NCI-H1092 treated with DMSO at 0.1 percent for 48 hours (cell line): Measurements from ENCODE around the gene TSHZ2.
"Not testable (repeated sequence)": the region's sequence is repeated elsewhere in the genome, so short reads cannot be mapped to it uniquely, and the experiment has no call there.

Experiments
- DNase-seq: peaks from one replicate; lab custom pipeline; 2025; lab: John Stamatoyannopoulos, UW

TSHZ2 gene

GRCh38 chr20:53352727-53353440 lies 380.7 kb downstream of the TSHZ2 start:
- no peak for DNase-seq

- no peak for DNase-seq
Measured at GRCh38 chr20:53354314-53354713, 382.2 kb downstream of the TSHZ2 start.

- no peak for DNase-seq
Measured at GRCh38 chr20:53355790-53356189, 383.6 kb downstream of the TSHZ2 start.

- DNase-seq: no peak
Measured at GRCh38 chr20:53359425-53359824, 387.3 kb downstream of the TSHZ2 start.

GRCh38 chr20:53360852-53361251 lies 388.7 kb downstream of the TSHZ2 start:
- no peak for DNase-seq

DNA sequence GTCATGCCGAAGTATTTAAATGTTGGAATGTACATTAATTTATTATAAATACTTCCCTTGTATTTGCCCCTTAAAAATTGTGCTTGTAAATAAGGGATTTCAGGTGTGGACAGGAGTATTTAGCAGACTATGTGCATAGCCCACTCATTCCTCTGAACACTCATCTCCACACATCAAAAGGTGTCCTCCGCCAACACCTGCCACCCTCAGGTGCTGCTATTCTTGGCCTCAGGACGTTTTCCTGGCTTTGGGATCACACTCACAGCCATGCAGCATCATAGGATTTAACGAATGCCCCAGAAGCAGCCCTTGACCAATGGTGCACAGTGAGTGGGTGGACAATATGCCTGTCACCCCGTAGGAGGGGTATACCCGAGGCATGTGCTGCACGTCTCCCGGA lies 390.6 kb downstream of the TSHZ2 start:
- no peak for DNase-seq

- peak; percentile 40 for DNase-seq
Measured at GRCh38 chr20:53364646-53365045, 392.5 kb downstream of the TSHZ2 start.

DNA sequence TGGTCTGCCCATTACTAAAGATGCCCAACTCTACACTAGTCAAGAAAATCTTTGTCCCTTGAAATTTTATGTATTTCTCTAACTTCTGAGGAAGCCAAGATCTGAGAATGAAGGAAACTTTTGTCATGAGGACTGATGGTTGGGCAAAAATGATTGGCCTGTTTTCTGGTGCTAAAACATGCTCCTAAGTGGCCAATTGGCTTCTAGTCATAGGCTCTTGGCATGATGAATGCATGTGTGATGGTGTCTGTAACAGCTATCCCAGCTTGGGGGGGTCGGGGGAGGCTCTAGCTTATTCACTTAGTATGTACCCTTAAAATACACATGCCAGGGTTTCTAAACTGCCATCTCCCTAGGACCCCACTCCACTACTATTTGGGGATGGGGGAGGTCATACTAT lies 392.9 kb downstream of the TSHZ2 start:
- no peak for DNase-seq

- DNase-seq: no peak
Measured at GRCh38 chr20:53365539-53366075, 393.4 kb downstream of the TSHZ2 start.

DNA sequence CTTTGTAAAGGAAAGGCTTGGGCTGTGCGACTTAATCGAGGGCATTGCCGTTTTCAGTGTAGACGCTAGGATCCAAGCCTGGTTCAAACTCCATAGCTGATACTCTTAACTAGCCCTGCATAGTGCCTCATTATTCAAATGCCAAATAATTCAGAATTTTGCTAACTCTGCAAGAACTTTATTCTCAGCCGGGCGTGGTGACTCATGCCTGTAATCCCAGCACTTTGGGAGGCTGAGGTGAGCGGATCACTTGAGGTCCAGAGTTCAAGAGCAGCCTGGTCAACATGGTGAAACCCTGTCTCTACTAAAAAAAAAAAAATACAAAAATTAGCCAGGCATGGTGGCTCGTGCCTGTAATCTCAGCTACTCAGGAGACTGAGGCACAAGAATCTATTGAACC lies 394.8 kb downstream of the TSHZ2 start:
- not testable (repeated sequence) for DNase-seq

DNA sequence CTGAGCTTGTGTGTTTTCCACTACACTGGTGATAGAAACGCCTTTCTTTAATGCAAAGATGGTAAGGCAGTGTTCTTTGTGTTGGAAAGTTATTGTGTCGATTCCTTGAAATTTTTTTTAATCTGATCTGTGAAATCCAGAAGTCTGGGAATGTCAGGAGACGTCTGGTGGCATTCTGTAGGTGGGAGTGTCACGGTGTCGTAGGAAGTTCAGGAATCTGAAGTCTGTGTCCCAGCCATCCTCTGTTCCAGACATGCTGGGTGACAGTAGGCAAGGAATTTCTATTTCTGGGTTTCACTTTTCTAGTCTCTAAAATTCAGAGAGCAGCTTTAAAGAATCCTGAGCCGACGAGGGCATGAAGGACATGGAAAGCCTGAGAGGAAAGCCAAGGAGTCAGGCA lies 397.7 kb downstream of the TSHZ2 start:
- no peak for DNase-seq

GRCh38 chr20:53370345-53370961 lies 398.3 kb downstream of the TSHZ2 start:
- DNase-seq: no peak

- DNase-seq: no peak
Measured at GRCh38 chr20:53371216-53371615, 399.1 kb downstream of the TSHZ2 start.

DNA sequence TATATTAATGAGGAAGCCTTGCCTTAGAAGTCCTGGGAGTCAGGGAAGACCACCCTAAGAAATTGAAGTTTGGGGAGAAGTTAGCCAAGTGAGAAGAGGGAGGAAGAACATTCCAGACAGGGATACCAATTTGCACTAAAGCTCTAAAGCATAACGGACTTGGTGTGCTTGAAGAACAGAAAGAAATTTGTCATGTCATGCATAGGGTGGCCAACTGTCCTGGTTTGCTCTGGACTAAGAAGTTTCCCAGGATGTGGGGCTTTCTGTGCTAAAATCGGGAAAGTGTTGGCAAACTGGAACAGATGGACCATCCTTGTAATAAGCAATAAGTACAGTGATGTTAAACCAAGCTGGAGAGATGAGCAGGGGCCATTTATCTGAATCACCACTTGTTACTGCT lies 403.9 kb downstream of the TSHZ2 start:
- no peak for DNase-seq

- no peak for DNase-seq
Measured at GRCh38 chr20:53379014-53379832, 407.1 kb downstream of the TSHZ2 start.

DNA sequence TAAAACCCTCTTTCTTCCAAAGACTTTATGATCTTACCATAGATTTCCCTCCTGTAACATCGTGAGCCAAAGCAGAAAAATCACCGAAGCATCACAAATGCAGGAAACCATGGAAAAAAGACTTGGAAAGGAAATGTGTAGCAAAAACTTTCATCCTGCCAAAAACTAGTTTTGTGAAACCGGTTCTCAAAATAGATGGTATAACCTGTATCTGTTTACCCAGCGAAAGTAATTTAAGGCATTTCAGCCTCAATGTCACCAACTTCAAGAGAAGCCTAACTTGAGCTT lies 407.6 kb downstream of the TSHZ2 start:
- DNase-seq: no peak

DNA sequence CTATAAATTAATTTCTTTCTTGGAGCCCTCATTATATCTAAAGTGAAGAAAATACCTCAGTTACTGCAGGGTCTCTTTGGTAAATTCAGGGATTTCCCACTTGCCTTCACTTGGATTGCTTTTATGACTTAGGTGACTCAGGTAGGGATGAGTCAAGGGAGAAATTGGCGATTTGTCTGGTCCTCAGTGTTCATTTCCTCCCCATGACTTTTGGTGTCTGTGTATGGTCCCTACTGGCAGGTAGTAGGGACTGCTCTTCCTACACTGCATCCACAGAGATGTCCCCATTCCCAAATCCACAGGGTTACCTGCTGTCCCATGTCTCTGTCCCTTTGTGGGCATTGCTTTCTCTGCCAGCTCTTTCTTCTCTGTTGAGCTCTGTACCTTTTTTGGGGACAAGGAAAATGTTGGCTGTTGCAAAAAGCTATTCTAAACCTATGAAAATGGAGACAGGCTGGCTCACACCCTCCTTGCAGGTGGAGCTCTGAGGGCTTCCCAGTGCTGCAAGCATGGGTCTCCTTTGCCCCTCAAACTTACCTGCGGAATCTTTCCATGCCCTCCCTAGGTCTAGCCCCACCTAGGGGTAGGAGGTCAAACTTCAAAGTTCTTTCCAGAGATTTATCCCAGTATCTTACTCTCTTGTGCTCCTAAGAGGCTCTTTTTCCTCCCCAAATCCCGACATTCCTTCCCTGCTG lies 409.6 kb downstream of the TSHZ2 start:
- DNase-seq: no peak

GRCh38 chr20:53382263-53382844 lies 410.2 kb downstream of the TSHZ2 start:
- no peak for DNase-seq

DNA sequence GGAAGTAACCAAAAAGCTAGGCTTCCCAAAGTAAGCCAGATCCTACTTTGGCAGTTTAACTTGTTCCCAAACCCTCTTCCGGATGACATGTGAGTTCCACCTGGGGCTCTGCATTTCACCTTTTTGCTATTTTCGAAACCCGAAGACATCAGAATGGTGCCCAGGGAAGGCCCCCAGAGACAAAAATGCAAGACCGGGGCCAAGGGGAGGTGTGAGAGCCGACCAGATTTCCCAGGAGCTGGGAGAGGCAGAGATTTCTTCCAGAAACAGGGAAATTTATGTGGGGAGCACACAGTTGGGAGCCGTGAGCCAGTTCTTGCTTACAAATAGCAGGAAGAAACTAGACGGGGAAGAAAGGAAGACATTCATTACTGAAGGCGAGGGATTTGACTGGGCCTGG lies 411.8 kb downstream of the TSHZ2 start:
- DNase-seq: no peak

DNA sequence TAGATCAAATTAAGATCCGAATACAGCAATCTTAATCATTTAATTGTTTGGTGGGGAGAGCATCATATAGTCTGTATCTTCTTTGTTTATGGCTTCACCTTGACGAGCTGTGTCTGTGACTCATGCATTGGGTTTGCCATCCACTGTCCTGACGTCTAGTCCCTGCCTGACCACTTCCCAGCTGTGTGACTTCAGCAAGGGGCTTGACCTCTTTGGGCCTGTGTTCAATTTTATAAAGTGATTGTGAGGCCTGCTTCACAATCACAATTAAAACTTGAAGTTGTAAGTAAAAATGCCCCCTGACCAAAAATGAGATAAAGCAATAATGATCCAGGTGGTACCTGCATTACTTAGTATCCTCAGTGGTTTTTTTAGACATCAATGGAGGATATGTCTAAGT lies 412.2 kb downstream of the TSHZ2 start:
- no peak for DNase-seq

GRCh38 chr20:53385941-53386767 lies 414.0 kb downstream of the TSHZ2 start:
- no peak for DNase-seq
